Activated naive CD8-positive, alpha-beta T cell treated with anti-CD3 and anti-CD28 coated beads for 36 hours (primary cell): Measurements from ENCODE around the gene HTR6. TPM values are rescaled to one million over a fixed set of nuclear protein-coding genes. Genes with fewer than 3 reads are reported as not detected.
A peak's percentile ranks its signal among the peaks of the same experiment; 100 is the strongest.

Experiments
- DNase-seq: peaks from one replicate; pipeline ENCODE4 v3.0.0; 2021
- H3K27ac Mint-ChIP-seq: one replicate; pipeline ENCODE4 v1.8.0; 2022; ENCODE audit warnings: mild to moderate bottlenecking, moderate library complexity, mixed read lengths
- H3K27me3 Mint-ChIP-seq: one replicate; pipeline ENCODE4 v1.8.0; 2022; ENCODE audit warnings: mild to moderate bottlenecking, mixed read lengths
- H3K36me3 Mint-ChIP-seq: one replicate; pipeline ENCODE4 v1.8.0; 2021; ENCODE audit warnings: mild to moderate bottlenecking, mixed read lengths
- H3K4me1 Mint-ChIP-seq: one replicate; pipeline ENCODE4 v1.8.0; 2021; ENCODE audit warnings: mixed read lengths
- H3K4me3 Mint-ChIP-seq: one replicate; pipeline ENCODE4 v1.8.0; 2022; ENCODE audit warnings: mild to moderate bottlenecking, moderate library complexity, mixed read lengths
- H3K9me3 Mint-ChIP-seq: one replicate; pipeline ENCODE4 v1.8.0; 2022; ENCODE audit warnings: mixed read lengths
- total RNA-seq, 2 experiments: library from RNA; stranded (reverse); gene quantifications; one replicate each; pipeline ENCODE4 v1.2.3, GENCODE V29; 2021

Gene HTR6
- total RNA-seq, 2 experiments from 2014 or later, result not detected

- Mint-ChIP-seq H3K9me3 (no peaks in the 10 kb centered on the region), H3K4me1 (peaks cover 7% of the 10 kb centered on the region), H3K36me3 (peaks cover 6% of the 10 kb centered on the region), H3K27me3 (no peaks in the 10 kb centered on the region), H3K4me3 (no peak overlapping the region), H3K27ac (no peak overlapping the region)
- peak; percentile 43 for DNase-seq
Observed at GRCh38 chr1:19704247-19705113, 39.8 kb downstream of the HTR6 start.

- H3K4me3 Mint-ChIP-seq, result no peak overlapping the region
- no peak overlapping the region for H3K27ac Mint-ChIP-seq
- no peaks in the 10 kb centered on the region for H3K9me3 Mint-ChIP-seq
- no peak for DNase-seq
- H3K27me3 Mint-ChIP-seq, result no peaks in the 10 kb centered on the region
- peaks cover 10% of the 10 kb centered on the region for H3K4me1 Mint-ChIP-seq
- H3K36me3 Mint-ChIP-seq, result peaks cover 6% of the 10 kb centered on the region
Observed at GRCh38 chr1:19705464-19705863, 40.8 kb downstream of the HTR6 start.

- H3K27ac Mint-ChIP-seq, result no peak overlapping the region
- peaks cover 17% of the 10 kb centered on the region for H3K4me1 Mint-ChIP-seq
- H3K4me3 Mint-ChIP-seq, result no peak overlapping the region
- no peaks in the 10 kb centered on the region for H3K27me3 Mint-ChIP-seq
- H3K9me3 Mint-ChIP-seq, result no peaks in the 10 kb centered on the region
- peaks cover 7% of the 10 kb centered on the region for H3K36me3 Mint-ChIP-seq
- no peak for DNase-seq
Observed at GRCh38 chr1:19706136-19706535, 41.5 kb downstream of the HTR6 start.

- H3K36me3 Mint-ChIP-seq, result peaks cover 7% of the 10 kb centered on the region
- H3K4me1 Mint-ChIP-seq, result peaks cover 24% of the 10 kb centered on the region
- no peak overlapping the region for H3K4me3 Mint-ChIP-seq
- DNase-seq, result no peak
- no peaks in the 10 kb centered on the region for H3K9me3 Mint-ChIP-seq
- no peaks in the 10 kb centered on the region for H3K27me3 Mint-ChIP-seq
- H3K27ac Mint-ChIP-seq, result no peak overlapping the region
Observed at GRCh38 chr1:19708567-19709110, 44.0 kb downstream of the HTR6 start.

- peaks cover 21% of the 10 kb centered on the region for H3K4me1 Mint-ChIP-seq
Observed at GRCh38 chr1:19709260-19709793, 44.7 kb downstream of the HTR6 start.

GRCh38 chr1:19710825-19711611 lies 46.3 kb downstream of the HTR6 start:
- peak; percentile 23 for DNase-seq
- Mint-ChIP-seq H3K36me3 (peaks cover 10% of the 10 kb centered on the region), H3K27me3 (no peaks in the 10 kb centered on the region), H3K4me3 (peak overlapping the region; percentile 45), H3K27ac (peak overlapping the region; percentile 95), H3K9me3 (no peaks in the 10 kb centered on the region), H3K4me1 (peaks cover 23% of the 10 kb centered on the region)

More at GRCh38 chr1:19709260-19709793, 44.7 kb downstream of the HTR6 start:
- Mint-ChIP-seq H3K9me3 (no peaks in the 10 kb centered on the region), H3K27ac (no peak overlapping the region), H3K27me3 (no peaks in the 10 kb centered on the region), H3K4me3 (no peak overlapping the region), H3K36me3 (peaks cover 7% of the 10 kb centered on the region)
- DNase-seq, result no peak

- H3K36me3 Mint-ChIP-seq, result peaks cover 10% of the 10 kb centered on the region
- H3K27ac Mint-ChIP-seq, result peak overlapping the region; percentile 66
- peaks cover 23% of the 10 kb centered on the region for H3K4me1 Mint-ChIP-seq
- no peaks in the 10 kb centered on the region for H3K27me3 Mint-ChIP-seq
- DNase-seq, result no peak
- H3K9me3 Mint-ChIP-seq, result no peaks in the 10 kb centered on the region
- no peak overlapping the region for H3K4me3 Mint-ChIP-seq
Observed at GRCh38 chr1:19712928-19713327, 48.3 kb downstream of the HTR6 start.

- H3K27ac Mint-ChIP-seq, result no peak overlapping the region
- no peaks in the 10 kb centered on the region for H3K9me3 Mint-ChIP-seq
- H3K36me3 Mint-ChIP-seq, result peaks cover 3% of the 10 kb centered on the region
- H3K4me1 Mint-ChIP-seq, result peaks cover 17% of the 10 kb centered on the region
- H3K27me3 Mint-ChIP-seq, result no peaks in the 10 kb centered on the region
- DNase-seq, result peak; percentile 88
- no peak overlapping the region for H3K4me3 Mint-ChIP-seq
Observed at GRCh38 chr1:19715334-19716203, 50.9 kb downstream of the HTR6 start.

- no peaks in the 10 kb centered on the region for H3K9me3 Mint-ChIP-seq
- peaks cover 6% of the 10 kb centered on the region for H3K4me1 Mint-ChIP-seq
- H3K27me3 Mint-ChIP-seq, result no peaks in the 10 kb centered on the region
- H3K4me3 Mint-ChIP-seq, result no peak overlapping the region
- H3K27ac Mint-ChIP-seq, result no peak overlapping the region
- peaks cover 3% of the 10 kb centered on the region for H3K36me3 Mint-ChIP-seq
- DNase-seq, result no peak
Observed at GRCh38 chr1:19717467-19717866, 52.8 kb downstream of the HTR6 start.

- no peak for DNase-seq
- H3K4me3 Mint-ChIP-seq, result no peak overlapping the region
- H3K9me3 Mint-ChIP-seq, result no peaks in the 10 kb centered on the region
- H3K27ac Mint-ChIP-seq, result no peak overlapping the region
- H3K4me1 Mint-ChIP-seq, result peaks cover 5% of the 10 kb centered on the region
- no peaks in the 10 kb centered on the region for H3K27me3 Mint-ChIP-seq
- H3K36me3 Mint-ChIP-seq, result peaks cover 3% of the 10 kb centered on the region
Observed at GRCh38 chr1:19720174-19720573, 55.5 kb downstream of the HTR6 start.

- Mint-ChIP-seq H3K9me3 (no peaks in the 10 kb centered on the region), H3K27ac (no peak overlapping the region), H3K4me3 (no peak overlapping the region), H3K4me1 (no peaks in the 10 kb centered on the region), H3K27me3 (no peaks in the 10 kb centered on the region), H3K36me3 (no peaks in the 10 kb centered on the region)
- no peak for DNase-seq
Observed at GRCh38 chr1:19720973-19721372, 56.3 kb downstream of the HTR6 start.

- Mint-ChIP-seq H3K4me3 (no peak overlapping the region), H3K36me3 (no peaks in the 10 kb centered on the region), H3K27ac (no peak overlapping the region), H3K4me1 (no peaks in the 10 kb centered on the region), H3K27me3 (no peaks in the 10 kb centered on the region), H3K9me3 (no peaks in the 10 kb centered on the region)
- no peak for DNase-seq
Observed at GRCh38 chr1:19723874-19724273, 59.2 kb downstream of the HTR6 start.

- Mint-ChIP-seq H3K9me3 (peaks cover 6% of the 10 kb centered on the region), H3K4me1 (no peaks in the 10 kb centered on the region), H3K4me3 (no peak overlapping the region), H3K27ac (no peak overlapping the region), H3K36me3 (peaks cover 9% of the 10 kb centered on the region), H3K27me3 (no peaks in the 10 kb centered on the region)
- no peak for DNase-seq
Observed at GRCh38 chr1:19725606-19726005, 60.9 kb downstream of the HTR6 start.

- Mint-ChIP-seq H3K27ac (no peak overlapping the region), H3K4me1 (no peaks in the 10 kb centered on the region), H3K36me3 (peaks cover 19% of the 10 kb centered on the region), H3K27me3 (no peaks in the 10 kb centered on the region), H3K4me3 (no peak overlapping the region), H3K9me3 (peaks cover 11% of the 10 kb centered on the region)
- DNase-seq, result no peak
Observed at GRCh38 chr1:19728413-19729145, 63.9 kb downstream of the HTR6 start.
